ENCODE measurements around the gene PTPRO.

The PTPRO gene

GRCh38 chr12:15446807-15447206 is 124.5 kb downstream of the PTPRO start:
- no peak for DNase-seq (ENCODE audit: low read depth)

- DNase-seq (ENCODE audit: low read depth) = no peak
Observed at GRCh38 chr12:15453613-15454012, 131.3 kb downstream of the PTPRO start.

- no peak for DNase-seq (ENCODE audit: low read depth)
Observed at GRCh38 chr12:15458008-15458407, 135.7 kb downstream of the PTPRO start.

GRCh38 chr12:15468911-15469310 is 146.6 kb downstream of the PTPRO start:
- DNase-seq (ENCODE audit: low read depth) = no peak

- DNase-seq (ENCODE audit: low read depth) = no peak
Observed at GRCh38 chr12:15469356-15469755, 147.0 kb downstream of the PTPRO start.

GRCh38 chr12:15472036-15472435 is 149.7 kb downstream of the PTPRO start:
- DNase-seq (ENCODE audit: low read depth) = no peak

- no peak for DNase-seq (ENCODE audit: low read depth)
Observed at GRCh38 chr12:15474766-15475165, 152.5 kb downstream of the PTPRO start.

GRCh38 chr12:15477761-15478160 is 155.5 kb downstream of the PTPRO start:
- DNase-seq (ENCODE audit: low read depth) = no peak

- DNase-seq (ENCODE audit: low read depth) = no peak
Observed at GRCh38 chr12:15481846-15482245, 159.5 kb downstream of the PTPRO start.

- DNase-seq (ENCODE audit: low read depth) = no peak
Observed at GRCh38 chr12:15485466-15485865, 163.2 kb downstream of the PTPRO start.

- DNase-seq (ENCODE audit: low read depth) = no peak
Observed at GRCh38 chr12:15486859-15487258, 164.6 kb downstream of the PTPRO start.

GRCh38 chr12:15488481-15488880 is 166.2 kb downstream of the PTPRO start:
- DNase-seq (ENCODE audit: low read depth) = no peak

- no peak for DNase-seq (ENCODE audit: low read depth)
Observed at GRCh38 chr12:15494329-15495046, 172.2 kb downstream of the PTPRO start.

GRCh38 chr12:15495746-15496145 is 173.4 kb downstream of the PTPRO start:
- no peak for DNase-seq (ENCODE audit: low read depth)

- no peak for DNase-seq (ENCODE audit: low read depth)
Observed at GRCh38 chr12:15496738-15497137, 174.4 kb downstream of the PTPRO start.

- no peak for DNase-seq (ENCODE audit: low read depth)
Observed at GRCh38 chr12:15497671-15498292, 175.5 kb downstream of the PTPRO start.

- DNase-seq (ENCODE audit: low read depth) = no peak
Observed at GRCh38 chr12:15502211-15502610, 179.9 kb downstream of the PTPRO start.

GRCh38 chr12:15505616-15506015 is 183.3 kb downstream of the PTPRO start:
- DNase-seq (ENCODE audit: low read depth) = no peak

- no peak for DNase-seq (ENCODE audit: low read depth)
Observed at GRCh38 chr12:15515010-15515409, 192.7 kb downstream of the PTPRO start.

GRCh38 chr12:15520083-15520482 is 197.8 kb downstream of the PTPRO start:
- DNase-seq (ENCODE audit: low read depth) = no peak

- DNase-seq (ENCODE audit: low read depth) = no peak
Observed at GRCh38 chr12:15520844-15521243, 198.5 kb downstream of the PTPRO start.

- DNase-seq (ENCODE audit: low read depth) = no peak
Observed at GRCh38 chr12:15522574-15523187, 200.4 kb downstream of the PTPRO start.

GRCh38 chr12:15525441-15525840 is 203.1 kb downstream of the PTPRO start:
- no peak for DNase-seq (ENCODE audit: low read depth)

Measured in T-helper 22 cell (primary cell).